CD4-positive, alpha-beta T cell treated with Interleukin-15 for 1 hour (primary cell): ENCODE measurements around the gene UTP11.
A peak's percentile ranks its signal among the peaks of the same experiment; 100 is the strongest.

Source experiments
- DNase-seq: peaks from one replicate; pipeline ENCODE4 v3.0.0-alpha.2; 2020

The UTP11 gene

DNA sequence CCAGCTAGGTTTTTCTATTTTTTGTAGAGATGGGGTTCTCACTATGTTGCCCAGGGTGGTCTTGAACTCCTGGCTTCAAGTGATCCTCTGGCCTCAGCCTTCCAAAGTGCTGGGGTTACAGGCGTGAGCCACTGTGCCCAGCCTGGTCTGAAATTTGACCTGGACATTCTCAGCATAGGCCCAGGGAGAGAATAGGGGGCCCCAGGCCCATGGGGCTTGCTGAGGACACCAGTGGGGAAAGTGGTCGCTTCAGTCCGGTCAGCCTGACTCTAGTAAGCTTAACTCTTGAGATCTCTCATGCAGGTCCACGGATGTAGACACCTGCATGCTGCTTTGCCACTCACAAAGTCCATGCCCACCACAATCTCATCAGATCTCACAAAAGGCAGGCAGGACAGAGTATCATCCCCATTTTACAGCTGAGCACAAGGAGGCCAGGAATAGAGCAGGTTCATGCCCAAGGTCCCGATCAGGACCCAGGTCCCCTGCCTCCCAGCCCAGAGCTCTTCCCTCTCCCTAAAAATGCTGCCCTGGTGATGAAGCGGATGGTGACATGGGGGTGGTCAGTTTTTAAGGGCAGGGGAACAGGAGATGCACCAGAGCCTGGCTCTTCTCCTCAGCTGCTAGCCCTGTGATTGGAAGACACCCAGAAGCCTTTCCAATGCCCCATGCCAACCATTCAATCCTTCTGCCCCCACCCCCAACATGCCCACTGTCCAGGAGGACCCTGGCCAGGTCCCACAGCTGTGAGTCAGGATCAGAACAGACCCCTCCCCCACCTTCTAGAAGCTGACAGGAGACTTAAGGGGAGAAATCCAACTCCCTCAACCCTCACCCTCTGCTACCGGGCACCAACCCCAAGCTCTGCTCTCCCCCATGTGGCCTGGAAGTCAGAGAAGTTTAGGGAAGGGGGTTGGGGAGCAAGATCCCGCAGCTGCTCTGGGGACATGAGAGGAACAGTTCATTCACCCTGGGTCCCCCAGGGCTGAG, 9.0 kb upstream of the UTP11 start:
- DNase-seq, result no peak

DNA sequence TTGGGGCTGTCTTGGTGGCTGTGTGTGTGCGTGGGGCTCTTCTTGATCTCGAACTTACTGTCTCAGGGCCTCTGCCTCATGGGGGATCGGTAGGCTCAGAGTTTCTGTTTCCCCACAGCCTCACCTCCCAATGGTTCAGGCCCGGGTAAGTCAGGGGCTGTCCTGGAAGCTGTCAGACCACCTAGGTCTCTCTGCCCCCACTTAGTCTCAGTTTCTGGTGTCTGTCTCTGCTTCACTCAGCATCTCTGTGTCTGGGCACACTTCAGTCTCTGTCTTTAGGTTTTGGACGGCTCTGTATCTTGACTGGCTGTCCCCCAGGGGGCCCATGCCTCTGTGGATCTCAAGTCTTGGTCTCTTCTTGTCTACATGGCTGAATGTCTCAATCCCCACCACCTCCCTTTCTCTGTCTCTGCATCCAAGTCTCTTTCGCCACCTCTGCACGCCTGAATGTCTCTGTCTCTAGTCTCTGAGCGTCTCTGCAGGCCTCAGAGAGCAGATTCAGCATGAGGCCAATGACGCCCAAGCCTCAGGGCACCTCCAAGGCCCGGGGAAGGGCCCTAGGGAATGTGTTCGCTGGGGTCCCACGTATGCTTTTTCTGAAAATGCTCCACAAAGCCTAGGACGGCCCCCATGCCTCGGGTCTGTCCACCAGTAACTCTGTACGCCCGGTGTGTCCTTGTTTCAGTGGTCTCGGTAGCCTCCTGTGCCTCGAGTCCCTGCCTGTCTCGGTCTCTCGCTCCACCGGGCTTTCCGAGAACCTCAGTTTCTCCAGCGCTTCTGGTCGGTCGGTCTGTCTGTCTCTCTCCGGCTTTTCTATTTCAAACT, 8.0 kb upstream of the UTP11 start:
- no peak for DNase-seq

DNA sequence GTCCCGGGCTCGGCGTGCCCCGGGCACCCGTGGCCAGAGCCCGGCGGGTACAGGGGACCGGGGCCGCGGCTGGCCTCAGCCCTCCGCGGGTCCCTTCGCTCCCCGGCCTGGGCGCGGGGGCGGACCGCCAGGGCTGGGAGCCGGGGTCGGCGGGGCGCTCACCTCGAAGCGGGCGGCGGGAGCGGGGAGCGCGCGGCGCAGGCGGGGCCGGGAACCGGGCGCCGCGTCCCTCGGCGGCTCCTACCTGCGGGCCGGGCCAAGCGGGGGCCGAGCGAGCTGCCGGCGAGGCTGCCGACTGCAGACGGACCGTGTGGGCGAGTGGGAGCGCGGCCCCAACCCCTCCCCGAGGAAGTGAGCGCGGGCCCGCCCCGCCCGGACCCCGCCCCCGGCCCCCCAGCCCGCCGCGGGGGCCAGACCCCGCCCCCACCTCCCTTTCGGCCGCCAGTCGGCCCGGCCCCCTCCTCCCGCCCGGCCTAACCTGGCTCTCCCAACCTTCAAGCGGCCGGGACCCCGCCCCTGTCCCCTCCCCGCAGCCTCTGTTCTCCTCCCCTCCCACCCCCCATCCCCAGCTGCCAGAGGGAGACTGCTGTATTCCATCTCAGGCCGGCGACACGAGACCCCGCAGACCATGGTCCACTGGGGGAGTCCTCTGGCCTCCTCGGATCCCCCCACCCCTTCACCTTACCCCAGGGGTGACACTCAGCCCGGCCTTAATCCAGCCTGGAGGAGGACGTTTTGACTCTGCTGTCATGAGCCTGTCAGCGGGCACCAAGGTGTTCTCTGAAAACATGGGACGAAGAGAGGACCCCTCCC, 7.1 kb upstream of the UTP11 start, which contains the start of gene FHL3:
TSS of gene FHL3 (minus strand) at position 320 of the 813 bp plus-strand sequence. CDS start 6,102 bp downstream, outside the sequence.
- DNase-seq, result peak; percentile 51

DNA sequence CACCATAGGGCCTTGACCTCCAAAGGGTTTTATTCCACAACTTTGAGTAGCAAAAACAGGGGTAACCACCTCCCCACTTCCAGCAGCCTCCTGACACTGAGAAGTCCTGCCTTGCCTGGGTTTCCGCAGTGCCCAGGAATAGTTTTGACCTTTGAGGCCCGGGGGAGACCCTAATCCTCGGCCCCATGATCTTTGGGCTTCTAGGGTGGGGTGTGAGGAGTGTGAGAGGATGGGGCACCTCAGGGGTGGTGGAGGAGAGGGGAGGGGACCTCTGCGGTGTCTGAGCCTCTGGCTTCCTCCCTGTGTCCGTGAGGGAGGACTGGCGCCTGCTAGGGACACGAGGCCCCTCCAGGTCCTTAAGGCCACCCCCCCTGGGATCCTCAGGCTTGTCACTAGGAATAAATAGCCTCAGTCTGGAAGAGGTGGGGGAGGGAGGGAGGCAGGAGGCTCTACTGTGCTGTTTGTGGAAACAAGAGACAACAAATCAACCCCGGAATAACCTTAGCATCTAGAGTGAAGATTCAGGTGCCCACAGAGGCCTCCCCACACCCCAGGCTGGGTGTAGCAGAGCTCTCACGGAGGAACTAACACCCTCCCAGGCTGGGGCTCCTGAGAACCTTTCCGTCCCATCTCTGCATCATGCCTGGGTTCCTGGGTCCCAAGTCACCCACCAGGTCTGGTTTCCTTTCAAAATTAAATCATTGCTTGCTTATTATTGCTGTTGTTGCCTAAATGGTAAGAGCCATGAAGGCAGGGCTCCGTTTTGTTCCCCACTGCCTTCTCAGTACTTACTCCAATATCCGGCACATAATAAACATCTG, 6.3 kb upstream of the UTP11 start:
- no peak for DNase-seq

DNA sequence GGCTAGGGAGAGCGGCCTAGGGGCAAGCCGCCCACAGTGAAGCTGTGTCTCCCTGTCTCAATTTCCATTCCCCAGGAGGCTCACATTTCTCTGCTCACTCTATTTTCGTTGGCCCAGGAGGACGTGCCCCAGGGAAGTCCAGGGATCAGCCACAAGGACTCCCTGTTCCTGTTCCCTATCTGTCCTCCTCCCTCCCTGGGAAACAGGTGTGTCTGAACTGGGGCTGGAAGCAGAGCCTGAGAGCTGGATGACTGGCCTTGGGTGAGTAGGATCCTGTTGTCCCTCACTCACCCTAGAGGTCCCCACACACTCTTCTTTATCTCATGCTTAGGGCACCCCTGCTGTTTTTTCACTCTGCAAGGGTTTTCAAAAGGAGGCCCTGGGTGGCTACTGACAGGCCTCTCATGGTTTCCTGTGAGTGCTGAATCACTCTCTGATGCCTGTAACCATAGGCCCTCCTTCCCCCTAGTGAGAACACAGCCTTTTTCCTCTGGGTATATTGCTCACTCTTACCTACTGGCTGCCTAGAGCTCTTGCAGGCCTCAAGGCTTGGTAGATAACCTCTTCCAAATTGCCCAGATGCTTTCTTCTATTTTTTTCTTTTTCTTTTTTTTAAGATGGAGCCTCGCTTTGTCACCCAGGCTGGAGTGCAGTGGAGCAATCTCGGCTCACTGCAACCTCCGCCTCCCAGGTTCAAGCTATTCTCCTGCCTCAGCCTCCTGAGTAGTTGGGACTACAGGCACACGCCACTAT, 3.3 kb upstream of the UTP11 start:
- peak; percentile 61 for DNase-seq

DNA sequence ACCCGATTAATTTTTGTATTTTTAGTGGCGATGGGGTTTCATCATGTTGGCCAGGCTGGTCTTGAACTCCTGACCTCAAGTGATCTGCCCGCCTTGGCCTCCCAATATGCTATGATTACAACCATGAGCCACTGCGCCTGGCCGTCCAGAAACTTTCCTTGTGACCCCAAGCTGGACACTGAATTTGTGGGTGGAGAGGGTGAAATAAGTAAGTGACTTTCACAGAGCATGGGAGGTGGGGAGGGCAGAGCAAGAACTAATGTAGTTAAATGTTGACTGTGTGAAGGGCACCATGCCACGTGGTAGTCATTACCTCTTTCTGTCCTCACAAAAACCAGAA, 2.7 kb upstream of the UTP11 start:
- no peak for DNase-seq

DNA sequence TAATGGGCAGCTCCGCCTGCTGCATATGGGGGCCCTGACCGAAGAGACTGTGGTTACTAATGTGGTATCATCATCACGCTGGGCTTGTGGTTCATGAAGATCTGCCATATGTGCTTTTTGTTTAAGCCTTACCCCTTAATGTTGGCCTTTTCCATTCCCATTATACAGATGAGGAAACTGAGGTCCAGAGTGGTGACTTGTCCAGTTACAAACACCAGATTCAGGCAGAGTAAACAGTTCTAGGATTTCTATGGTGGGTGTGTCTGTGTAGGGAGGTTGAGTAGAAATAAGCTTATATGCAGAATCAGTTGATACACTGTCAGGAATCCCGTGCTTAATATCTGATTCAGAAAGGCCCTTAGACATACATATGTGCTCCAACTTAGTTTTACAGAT, 691 bp downstream of the UTP11 start:
- DNase-seq, result no peak

DNA sequence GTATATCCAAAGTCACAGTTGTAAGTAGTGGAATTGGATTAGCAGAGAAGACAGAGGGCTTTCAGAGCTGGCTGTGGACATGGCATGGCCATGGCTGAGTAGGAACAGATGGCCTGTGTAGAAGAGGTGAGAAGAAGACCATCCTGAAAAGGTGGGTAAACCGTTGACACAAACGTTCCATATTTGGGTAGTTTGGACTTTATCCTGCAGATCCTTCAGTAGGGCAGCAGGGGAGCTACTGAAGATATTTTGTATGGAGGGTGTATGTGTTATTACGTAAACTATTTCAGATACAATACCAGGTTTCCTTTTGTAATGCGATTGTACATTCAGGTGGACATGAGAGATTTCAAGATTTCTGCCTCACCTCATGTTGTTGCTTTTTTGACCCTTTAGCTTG, 1.6 kb downstream of the UTP11 start:
- no peak for DNase-seq

DNA sequence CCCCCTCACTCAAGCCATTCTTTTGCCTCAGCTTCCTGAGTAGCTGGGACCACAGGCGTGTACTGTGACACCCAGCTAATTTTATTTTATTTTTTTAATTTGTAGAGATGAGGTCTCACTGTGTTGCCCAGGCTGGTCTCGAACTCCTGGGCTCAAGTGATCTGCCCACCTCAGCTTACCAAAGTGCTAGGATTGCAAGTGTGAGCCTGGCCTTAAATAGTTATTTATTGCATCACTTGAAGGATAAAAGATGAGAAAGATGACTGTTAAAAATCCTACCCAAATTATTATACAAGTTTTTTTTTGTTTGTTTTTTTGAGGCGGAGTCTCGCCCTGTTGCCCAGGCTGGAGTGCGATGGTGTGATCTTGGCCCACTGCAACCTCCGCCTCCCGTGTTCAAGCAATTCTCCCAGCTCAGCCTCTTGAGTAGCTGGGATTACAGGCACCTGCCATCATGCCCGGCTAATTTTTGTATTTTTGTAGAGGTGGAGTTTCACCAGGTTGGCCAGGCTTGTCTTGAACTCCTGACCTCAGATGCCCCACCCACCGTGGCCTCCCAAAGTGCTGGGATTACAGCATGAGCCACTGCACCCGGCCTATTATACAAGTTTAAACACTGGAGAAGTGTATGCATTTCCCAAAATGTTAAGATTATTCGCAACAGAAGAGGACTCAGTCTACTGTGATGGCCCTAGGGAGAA, 2.3 kb downstream of the UTP11 start:
- no peak for DNase-seq

DNA sequence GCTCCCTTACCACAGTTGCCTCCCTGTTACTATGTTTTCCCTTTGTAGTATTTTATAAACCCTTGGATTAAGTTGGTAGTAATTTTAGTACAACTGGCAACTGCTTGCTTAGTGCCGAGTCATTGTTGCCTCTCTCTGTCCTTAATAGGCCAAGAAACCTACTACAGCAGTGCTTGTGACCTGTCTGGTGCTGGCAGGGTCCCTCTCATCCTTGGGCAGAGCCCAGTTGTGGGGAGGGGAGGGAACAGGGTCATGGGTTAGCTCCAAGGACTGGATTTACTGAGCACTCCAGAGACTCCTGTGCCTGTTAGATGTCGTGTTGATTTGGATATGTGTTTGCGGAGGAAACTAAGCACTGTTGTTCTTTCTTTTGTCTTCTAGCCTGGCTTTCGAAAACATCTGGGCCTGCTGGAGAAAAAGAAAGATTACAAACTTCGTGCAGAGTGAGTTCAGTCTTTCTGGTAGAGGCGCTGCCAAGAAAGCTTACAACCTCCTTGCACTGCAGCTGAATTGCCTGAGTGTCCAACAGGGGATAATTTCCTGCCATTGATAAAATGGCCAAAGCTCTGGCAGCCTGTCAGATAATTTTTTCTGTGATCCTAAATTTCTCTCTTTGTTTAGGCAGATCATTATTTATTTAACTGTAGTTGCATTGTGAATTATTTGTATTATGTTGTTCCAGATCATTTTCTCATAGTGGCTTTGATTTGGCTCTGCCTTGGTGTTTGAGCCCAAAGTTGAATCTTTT, 3.6 kb downstream of the UTP11 start:
- DNase-seq, result no peak

DNA sequence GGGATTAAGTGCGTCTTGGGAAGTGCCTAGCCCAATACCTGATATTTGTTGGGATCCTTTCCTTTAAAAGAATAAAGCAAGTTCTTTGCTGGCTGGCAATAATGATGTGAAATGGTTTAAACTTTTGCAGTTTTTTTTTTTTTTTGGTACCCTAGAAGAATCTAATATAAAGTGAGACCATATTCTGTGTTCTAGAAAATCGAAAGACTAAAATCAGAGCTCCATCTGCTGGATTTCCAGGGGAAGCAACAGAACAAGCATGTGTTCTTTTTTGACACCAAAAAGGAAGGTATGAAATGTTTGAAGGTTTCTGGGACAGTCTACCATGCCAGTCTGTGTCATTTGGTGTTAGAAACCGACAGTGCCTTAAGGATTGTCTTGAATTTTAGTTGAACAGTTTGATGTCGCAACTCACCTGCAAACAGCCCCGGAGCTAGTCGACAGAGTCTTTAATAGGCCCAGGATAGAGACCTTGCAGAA, 6.4 kb downstream of the UTP11 start:
- DNase-seq, result no peak

DNA sequence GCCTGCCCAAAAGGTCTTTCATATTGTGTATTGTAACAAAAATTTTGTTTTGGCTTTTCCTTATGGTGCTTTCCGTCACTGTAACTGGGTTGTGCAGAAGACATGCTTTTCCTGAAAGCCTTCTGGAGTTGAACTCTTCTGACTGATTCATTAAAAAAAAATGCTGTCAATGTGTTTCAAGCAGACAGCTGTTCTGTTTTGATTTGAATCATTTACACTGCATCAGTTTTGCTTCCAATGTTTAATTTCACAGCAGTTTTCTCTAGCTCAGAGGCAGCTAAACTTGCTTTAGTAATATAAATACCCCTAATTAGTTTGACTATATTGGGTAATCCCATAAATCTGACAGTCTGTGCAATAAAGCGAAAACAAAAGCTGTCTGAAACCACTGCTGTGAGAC, 7.9 kb downstream of the UTP11 start:
- DNase-seq, result no peak

DNA sequence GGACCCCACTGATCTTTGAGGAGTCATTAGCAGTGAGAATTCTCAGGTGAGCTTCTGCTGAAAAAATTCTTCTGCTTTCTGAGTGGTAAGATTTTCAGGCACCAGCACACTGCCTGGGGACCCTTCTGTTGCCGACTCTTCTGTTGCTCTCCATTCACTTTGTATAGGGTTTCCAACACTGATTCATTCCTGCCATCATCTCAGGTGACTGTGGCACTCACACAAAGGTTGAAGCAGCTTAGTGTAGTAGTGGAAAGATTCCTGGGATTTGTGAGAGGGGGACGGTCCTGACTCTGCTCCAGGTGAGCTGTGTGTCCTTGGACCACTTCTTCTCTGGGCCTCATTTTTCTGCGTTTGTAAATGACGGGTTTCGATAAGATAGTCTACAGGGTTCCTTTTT, 9.4 kb downstream of the UTP11 start:
- no peak for DNase-seq

DNA sequence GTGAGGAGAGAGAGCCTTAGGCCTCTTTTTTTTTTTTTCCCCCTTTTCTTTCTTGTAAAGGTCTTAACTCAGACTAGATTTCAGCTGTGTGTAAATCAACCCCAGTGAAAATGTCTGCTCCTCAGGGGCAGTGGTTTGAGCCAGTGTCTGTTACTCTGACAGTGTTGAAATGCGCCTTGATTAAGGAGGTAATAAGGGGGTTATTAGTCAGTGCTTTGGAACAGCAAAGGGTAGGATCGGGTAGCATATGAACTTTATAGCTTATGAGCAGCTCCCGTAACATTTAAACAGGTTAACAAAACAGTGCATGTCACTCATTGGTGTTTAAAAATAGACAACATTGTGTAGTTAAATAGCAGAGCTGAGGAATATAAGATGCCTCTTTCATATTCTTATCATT, 10.3 kb downstream of the UTP11 start:
- no peak for DNase-seq

DNA sequence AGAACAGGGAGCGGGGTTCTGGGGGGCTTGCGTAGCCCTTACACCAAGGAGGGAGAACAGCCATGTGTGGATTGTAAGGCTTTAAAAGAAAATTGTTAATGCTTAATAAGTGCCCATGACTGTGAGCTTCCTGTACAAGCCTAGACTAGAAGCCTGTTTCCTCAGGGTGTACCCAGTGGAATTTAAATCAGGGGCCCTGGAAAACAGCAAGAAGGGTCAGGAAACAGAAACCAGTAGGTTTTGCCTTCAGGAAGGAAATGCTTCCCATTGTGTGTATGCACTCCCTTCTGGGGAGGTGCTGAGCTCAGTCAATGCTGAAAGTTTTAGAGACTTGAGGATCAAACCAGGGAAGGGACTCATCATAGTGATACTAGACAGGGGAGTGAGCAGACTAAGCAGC, 12.7 kb downstream of the UTP11 start:
- DNase-seq, result no peak

DNA sequence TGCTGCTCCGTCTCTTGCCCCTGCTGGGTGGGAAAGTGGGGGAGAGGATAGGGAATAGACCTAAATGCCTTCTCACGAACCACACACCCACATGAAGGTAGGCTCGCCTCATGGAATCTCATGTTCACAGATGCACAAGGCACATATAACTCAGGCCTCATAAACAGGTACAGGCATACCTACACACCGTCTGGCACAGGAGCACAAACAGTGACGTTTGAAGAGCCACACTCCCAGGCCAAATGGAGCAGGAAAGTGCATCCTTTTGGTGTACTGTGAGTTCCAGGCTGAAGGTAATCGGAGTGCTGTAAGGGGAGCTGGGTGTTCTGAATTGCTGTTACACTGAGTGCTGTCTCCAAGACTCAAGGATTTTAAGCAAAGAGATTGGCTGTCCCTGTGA, 13.1 kb downstream of the UTP11 start:
- DNase-seq, result no peak

DNA sequence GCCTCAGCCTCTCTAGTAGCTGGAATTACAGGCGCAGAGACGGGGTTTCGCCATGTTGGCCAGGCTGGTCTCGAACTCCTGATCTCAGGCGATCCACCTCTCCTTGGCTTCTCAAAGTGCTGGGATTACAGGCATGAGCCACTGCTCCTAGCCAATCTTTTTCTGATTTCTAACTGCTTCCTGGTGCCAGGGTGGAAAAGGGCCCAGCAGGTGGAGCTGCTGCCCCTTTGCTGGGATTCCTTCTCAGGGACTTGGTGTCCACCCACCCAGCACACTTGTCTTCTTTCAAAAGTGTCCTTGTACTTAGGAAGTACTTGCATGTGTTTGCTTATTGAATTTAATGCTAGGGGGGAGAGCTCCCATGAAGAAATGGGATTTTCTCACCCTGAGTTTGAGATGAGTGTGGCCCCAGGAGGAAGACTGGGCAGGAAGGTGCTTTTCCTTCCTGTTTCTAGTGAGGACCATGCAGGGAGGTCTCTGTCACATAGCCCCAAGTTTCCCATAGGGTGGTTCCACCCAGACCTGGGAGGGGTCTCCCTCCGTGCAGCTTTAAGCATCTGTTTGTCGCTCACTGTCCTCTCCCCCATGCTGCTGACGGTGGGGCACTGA, 14.2 kb downstream of the UTP11 start:
- no peak for DNase-seq

DNA sequence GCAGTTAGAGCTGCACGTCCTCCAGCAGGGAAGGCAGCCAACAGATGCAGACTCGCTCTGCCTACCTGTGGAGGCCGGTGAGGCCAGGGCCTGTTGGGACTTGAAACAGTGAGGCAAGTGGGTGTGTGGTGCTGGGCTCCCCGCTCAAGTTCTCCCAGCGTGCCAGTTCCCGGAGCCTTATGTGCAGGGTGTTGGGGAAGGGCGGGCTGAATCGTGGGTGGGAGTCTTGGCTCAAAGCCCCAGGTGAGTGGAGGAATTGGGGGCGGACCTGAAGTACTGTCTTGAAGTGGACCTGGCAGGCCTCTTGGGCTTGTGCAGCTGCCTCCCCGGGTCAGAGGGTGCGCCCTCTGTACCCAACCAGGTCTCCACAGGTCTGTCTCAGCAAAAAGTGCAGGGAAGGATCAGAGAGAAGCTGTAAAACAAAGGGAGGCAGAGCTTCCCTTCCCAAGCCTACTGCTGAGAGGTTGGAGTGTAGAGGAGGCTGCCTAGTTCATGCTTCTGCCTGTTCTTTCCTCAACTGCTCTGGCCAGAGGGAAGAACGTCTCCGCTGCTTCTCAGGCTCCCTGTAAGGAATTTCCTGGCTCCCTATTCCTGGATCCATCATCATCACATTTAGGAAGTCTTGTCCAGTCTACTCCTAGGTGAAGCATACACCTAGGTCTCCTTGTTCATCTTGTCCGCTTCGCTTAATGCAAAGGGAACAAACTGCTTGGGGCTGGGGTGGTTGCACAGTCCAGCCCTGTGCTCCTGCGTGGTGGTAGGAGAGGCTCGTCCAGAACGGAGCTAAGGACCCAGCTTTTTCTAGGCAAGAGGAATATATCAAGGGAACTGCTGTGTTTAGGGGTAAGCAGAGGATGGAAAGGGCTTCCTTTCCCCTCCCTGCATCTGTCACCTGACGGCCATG, 14.9 kb downstream of the UTP11 start:
- DNase-seq, result no peak
